HG02840 (cell line): ENCODE data around the gene KCNC4.

Source experiments
- ATAC-seq: cut with Tn5 transposase; IDR thresholded peaks from one replicate; pipeline ENCODE4 v1.9.1; 2021; ENCODE audit warnings: mild to moderate bottlenecking, moderate library complexity, moderate number of reproducible peaks; ENCODE audit not compliant: unreplicated experiment, low FRiP score

Gene KCNC4

GRCh38 chr1:110228381-110228780 lies 18.3 kb downstream of the KCNC4 start:
- ATAC-seq, result no peak

GRCh38 chr1:110228869-110229268 lies 18.8 kb downstream of the KCNC4 start:
- no peak for ATAC-seq

DNA sequence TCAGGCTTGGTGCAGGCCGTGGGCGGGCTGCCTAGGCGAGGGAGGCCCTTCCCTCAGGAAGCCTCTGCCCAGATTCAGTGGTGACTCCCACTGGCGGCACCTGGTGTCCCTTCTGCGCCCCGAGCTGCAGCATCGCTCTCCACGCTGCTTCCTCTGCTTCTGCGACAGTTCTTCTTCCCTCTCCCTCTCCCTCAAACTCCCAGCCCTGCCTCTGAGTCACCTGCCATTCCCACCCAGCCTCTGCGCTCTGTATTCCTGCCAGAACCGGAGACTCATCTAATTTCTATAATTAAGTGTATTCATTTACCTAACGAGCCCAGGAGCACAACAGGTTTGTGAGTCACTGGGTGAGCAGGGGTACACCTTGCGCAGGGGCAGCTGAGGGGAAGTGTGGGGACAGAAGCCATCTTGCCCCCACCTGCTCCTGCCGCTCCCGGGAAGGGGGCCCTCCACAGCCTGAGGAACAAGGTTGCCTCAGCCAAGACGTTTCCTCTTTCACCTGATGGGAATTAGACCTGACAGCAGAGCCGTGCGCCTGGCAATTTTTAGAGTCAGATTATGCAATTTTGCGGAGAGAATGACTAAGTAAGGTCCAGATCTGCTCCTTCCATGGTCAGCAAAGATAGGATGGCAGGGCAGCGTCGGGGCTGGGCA lies 19.4 kb downstream of the KCNC4 start:
- ATAC-seq, result no peak

- no peak for ATAC-seq
These were observed 20.5 kb downstream of the KCNC4 start for GRCh38 chr1:110230381-110231199.

GRCh38 chr1:110233861-110234260 lies 23.7 kb downstream of the KCNC4 start:
- no peak for ATAC-seq

DNA sequence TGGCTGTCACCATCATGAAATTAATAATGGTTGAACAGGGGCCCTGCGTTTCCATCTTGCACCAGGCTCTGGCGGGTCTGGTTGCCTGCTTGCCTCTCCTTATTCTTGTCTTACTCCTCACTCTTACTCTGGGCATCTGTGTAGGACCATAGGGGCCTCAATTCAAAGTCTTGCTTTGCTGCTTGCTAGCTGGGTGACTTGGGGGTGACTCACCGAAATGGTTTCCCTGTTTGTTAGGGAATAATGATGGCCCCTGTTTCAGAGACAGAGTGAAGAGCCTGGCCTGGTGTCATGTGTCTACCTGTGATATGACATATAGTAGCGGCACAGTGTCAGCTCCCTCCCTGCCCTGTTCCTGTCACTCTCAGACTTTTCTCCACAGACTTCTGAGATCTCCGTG lies 24.6 kb downstream of the KCNC4 start:
- no peak for ATAC-seq

- ATAC-seq, result no peak
These were observed 25.2 kb downstream of the KCNC4 start for GRCh38 chr1:110235181-110235833.

DNA sequence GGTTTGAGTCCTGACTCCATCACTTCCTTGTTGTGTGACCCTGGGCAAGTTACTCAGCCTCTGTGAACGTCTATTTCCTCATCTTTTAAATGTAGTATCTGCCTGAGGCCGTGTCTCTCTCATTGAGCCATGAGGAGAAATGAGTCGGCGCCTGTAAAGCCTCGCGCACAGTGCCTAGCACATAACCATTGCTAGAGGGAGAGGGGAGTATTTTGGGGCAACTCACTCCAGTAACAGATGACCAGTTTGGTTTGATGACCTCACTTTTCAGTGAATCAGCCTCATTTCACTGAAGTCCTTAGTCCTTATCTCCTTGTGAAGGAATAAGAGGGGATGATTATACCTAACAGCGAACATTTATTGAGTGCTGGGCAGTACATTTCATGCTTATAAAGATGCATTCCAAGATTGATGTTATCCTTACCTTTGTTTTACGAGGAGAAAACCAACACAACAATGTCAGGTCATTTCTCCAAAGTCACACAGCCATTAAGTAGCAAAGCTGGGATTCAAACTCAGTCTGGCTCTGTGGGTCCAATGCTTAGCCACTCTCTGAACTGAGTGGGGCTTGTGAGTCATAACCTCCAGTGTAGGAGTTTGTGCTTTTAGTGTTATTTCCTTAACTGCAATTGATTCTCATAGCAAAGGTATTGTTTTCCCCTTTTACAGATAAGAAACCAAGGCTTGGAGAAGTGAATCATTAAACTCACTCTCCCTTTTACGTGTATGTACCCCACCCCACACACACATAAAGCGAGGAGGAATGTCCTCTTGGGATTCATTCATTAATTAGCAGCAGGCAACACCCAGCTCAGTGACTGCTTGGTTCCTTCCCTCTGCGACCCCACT lies 25.9 kb downstream of the KCNC4 start:
- ATAC-seq, result no peak

- no peak for ATAC-seq
These were observed 27.5 kb downstream of the KCNC4 start for GRCh38 chr1:110237386-110238152.

DNA sequence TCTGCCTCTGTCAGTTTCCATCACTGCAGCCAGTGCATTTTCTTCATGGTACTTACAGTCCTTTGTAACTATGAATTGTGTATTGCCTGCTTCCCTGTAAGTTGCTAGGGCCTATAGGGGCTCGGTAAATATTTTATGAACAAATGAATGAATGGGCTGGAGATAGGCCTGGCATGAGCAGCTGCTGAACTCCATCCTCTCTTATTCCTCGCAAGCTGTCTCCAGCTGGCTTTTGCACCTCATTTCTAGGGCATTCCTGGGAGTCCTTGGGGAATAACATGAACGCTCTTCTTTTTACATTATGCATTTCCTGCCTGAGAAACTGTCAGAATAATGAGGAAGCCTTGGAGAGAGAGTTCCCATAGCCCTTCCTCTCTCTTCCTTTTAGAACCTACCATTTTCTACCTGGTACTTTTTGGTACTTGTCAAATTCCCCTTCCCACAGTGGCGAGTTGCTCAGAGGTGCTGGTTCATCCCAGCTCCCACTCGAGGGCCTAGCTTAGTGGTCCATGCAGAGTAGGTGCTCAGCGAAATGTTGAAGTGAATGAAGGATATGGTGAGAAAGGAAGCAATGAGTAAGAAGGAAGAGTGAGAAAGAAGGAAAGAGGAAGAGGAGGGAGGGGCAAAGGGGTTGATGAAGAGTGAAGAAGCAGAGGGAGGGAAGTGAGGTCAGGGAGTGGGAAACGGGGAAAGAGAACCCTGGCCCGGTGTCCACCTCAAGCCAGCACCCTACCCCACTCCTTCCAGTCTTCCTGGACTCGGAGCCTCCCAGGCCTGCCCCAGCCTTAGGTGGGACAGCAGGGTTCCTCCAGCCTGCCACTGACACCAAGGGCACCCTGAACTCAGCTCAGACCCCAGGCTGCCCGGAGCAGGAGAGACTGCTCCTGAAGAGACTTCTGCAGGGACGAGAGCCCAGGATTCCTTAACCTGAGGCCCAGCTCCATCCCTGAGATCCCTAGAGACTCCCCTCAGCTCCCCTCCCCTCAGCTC lies 29.6 kb downstream of the KCNC4 start:
- ATAC-seq, result no peak

DNA sequence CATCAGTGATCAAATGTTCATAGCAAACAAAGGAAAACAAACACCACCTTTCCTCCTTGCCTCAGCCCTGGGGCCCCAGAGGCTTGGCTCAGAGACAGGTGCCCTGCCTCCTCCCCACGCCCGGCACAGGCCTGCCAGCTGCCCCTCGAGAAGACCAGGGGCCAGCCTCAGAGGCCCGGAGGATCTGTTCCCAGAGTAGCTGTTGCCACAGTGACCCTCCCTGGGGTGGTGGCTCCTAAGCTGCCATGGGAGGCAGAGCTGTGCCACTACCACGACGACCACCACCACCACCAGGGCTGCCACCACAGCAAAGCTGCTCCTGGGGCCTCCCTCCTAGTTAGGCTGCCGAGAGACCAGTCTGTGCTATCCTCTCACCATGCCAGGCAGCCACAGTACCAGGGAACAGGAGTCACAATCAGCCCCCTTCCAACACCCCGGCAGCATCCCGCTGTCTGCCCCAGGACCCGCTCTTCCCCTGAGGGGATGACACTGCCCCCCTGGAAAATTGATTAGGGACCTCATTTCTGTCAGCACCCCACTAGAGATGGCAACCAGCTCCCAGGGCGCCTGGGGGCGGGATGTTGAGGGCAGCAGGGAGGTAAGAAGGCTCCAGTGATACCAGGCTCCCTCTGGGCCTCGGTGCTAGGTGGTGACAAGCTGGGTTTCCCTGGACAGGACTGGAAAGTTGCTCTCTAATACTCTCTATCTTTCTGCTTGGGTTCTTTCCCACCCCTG lies 30.5 kb downstream of the KCNC4 start:
- no peak for ATAC-seq

GRCh38 chr1:110241516-110241915 lies 31.4 kb downstream of the KCNC4 start:
- no peak for ATAC-seq

GRCh38 chr1:110242062-110242461 lies 31.9 kb downstream of the KCNC4 start:
- ATAC-seq, result no peak

GRCh38 chr1:110242731-110243130 lies 32.6 kb downstream of the KCNC4 start:
- ATAC-seq, result no peak

DNA sequence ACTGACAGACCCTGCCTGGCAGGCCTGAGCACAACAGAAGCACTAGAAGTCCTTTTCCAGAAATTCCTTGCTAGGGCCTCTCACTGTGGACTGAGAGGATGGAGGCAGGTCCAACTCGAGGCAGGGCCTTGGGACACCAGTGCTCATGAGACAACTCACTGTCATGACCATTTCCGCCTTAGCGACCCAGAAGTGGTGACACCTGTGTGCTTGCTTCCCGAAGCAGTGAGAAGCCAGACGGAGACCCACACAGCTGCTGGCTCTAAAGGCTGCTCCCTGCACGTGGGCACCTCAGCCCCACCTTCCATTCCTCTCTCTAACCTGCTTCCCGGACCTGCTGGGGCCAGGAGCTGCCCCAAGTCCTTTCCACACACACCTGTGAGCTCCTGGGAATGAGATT lies 33.0 kb downstream of the KCNC4 start:
- ATAC-seq, result no peak

DNA sequence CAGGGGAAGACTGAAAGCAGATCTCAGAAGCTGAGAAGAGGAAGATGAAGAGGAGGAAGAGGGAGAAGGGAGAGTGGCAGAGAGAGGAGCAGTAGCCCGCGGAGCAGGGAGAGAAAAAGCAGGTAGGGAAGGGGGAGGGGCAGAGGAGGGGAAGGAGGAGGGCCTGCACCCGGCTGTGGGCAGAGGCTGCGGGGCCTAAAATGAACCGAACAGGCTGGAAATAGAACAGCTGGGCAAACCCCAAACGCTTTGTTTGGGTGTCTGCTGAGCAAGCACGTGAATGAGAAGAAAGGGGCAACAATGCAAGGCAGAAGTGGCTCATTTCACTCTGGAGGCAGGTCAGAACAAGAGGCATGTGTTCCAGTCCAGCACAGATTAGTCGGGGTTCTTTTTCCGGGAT lies 33.5 kb downstream of the KCNC4 start:
- no peak for ATAC-seq

GRCh38 chr1:110245876-110246620 lies 35.9 kb downstream of the KCNC4 start:
- no peak for ATAC-seq
